HG03342 (cell line): ENCODE measurements around the gene TMED9.
A peak's percentile ranks its signal among the peaks of the same experiment; 100 is the strongest.
"Not testable (repeated sequence)": the region's sequence is repeated elsewhere in the genome, so short reads cannot be mapped to it uniquely, and the experiment has no call there.

Source experiments
- ATAC-seq: cut with Tn5 transposase; IDR thresholded peaks from one replicate; pipeline ENCODE4 v1.9.1; 2021; ENCODE audit warnings: mild to moderate bottlenecking, moderate library complexity; ENCODE audit not compliant: unreplicated experiment

Gene TMED9

DNA sequence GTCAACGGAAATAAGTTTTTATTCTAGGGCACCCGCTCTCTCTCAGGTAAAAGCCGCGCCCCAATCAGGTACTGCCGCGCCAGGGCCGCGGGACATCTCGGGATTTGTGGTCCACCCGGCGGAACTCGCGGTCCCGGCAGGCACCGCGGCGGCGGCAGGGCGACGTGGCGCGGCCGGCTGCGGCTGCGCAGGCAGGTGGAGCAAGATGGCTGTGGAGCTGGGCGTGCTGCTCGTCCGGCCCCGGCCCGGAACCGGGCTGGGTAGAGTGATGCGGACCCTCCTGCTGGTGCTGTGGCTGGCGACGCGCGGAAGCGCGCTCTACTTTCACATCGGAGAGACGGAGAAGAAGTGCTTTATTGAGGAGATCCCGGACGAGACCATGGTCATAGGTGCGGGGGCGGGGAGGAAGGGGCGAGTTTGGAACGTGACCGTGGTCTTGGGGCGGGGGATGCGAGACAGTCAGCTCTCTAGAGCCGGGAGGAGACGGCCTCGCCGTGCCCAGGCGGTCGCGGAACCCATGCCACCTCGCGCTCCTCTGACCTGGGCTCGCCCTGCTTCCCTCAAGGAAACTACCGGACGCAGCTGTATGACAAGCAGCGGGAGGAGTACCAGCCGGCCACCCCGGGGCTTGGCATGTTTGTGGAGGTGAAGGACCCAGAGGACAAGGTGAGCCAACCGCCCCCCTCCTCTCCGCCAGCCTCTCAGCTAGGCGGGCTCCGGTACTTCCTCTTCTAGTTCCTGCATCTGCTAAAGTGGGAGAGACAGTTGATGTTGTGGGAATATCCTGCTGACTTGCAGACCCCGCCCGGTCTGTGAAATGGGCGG lies at the start of gene TMED9:
TSS of gene TMED9 (plus strand) at position 194 of the 825 bp plus-strand sequence. CDS start at position 206, 12 bp downstream.
- ATAC-seq, result peak; percentile 88

DNA sequence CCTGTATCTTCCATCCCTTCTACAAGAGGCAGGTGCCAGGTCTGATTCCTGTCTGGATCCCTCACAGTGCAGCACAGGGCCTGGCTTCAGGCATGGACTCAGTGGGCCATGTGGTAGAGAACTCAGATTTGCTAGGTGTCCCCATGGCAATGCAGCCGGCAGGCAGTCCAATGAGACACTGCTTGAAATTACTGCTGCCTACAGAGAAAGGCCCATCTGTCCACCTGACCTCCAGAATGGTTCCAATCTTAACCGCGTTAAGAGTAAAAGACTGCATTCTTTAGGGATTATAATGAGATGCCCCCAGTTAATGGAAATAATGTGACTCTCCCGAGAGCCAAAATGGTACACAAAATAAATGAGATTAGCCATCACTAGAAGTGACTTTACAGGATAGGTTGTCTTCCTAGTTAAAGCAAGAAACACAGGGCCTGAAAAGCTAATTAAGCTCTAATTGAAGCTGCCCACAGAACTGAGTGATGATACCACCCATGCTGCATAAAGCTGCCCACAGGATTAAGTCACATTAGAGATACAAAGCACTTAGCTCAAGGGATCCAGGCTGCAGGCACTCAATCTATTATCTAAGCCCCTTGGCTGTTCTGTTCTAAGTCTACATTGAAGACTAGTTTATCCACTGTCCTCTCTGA lies 49.1 kb upstream of the TMED9 start:
- no peak for ATAC-seq

GRCh38 chr5:177545487-177546257 lies 46.3 kb upstream of the TMED9 start:
- ATAC-seq, result no peak

DNA sequence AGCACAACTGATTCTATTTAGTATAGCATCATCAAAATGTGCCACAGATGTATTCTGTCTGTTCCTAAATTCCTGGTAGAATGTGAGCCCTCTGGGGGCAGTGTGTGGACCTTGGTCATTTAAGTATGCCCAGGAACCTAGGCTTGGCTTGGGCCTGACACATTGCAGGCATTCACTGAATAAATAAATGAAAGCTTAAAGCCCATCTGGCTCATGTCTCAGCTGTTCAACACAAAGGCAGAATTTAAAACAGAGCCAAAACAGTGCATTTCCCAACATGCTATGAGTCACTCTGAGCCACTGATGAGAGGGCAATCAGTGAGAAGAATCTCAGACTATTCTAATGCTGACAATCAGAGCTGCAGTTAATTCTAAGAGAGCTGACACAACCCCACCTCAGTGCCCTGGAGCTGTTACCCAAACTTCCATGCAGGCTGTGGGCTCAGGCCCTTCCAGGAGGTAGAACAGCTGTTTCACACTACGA lies 45.7 kb upstream of the TMED9 start:
- ATAC-seq, result no peak

GRCh38 chr5:177547736-177548135 lies 44.3 kb upstream of the TMED9 start:
- no peak for ATAC-seq

DNA sequence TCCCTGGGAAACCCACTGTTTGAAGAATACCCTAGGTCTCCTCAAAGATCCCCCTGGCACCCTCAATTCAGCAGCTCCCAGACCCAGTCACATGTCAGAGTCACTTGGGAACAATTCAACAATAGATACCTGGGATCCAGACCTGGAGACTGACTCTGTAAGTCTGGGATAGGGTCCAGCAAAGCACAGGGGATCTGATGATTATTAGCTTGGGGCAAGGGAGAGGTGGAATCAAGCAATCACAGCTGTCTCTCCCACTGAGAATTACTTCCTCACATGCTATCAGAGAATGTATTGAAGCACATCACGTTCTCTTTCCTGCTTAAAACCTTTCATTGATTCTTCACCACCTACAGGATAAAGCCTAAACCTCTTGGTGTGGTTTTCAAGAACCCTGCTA lies 43.5 kb upstream of the TMED9 start:
- ATAC-seq, result no peak

- ATAC-seq, result no peak
These were observed 41.9 kb upstream of the TMED9 start for GRCh38 chr5:177550122-177550521.

GRCh38 chr5:177552839-177553455 lies 39.1 kb upstream of the TMED9 start:
- no peak for ATAC-seq

DNA sequence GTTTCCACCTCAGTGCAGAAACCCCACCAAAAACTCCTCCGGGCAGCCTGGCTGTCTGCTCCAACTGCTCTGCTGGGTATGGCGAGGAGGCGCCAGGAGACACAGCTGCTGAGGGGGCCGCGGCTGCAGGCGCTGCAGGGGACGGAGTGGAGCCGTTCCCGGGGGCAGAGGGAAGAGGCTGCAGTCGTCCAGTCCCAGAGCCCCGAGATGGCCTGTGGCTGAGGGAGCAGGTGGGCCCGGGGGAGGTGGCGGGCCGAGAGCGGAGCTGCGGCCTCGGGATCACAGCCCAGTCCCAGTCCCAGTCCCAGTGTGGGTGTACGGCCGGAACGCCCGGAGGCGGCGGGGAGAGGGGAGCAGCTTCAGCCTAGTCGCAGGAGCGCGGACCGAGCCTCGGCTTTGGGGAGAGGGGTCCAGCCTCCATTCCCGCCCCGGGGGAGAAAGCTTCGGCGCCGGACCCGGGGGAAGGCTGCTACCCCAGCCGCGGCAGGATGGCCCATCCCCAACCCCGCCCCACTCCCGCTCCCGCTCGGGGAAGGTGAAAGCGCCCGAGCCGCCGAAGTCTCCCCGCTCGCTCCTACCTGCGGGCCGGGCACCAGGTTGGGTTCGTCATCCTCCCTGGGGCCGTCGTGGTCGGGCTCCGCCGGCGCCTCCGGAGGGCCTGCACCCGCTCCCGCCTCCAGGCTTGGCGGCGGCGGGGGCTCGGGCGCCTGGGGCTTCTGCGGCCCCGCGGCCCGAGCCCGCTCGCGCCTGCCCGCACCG lies 38.2 kb upstream of the TMED9 start:
- ATAC-seq, result peak; percentile 33

DNA sequence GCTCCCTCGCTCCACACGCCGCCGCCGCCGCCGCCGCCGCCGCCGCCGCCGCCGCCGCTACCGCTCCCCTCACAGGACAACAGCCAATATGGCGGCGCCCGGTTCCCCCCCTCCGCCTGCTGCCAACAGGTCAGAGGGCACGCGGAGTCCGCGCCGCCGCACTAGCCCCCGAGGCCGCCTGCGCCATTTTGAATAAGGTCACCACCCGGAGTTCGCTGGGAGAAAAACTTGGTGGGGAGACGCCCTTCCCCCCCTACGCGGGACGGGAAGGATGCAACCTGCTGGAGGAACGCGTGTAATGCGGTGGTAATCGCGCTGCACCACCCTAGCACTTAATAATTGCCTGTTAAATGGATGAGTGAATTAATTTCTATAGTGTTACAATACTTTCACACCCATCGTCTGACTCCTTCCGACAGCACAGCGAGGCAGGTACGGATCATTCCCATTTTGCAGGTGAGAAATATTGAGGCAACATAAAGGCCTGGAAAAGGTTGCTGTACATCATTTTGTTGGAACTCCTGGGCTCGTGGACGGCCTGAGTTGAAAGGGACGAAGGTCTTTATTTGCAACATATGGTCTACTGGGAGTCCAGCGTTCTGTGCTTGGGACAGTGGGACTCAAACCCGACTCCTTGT lies 37.4 kb upstream of the TMED9 start, which contains the start of gene FAM193B:
TSS of gene FAM193B (minus strand) at position 90 of the 638 bp plus-strand sequence. CDS start 105 bp downstream, outside the sequence.
- ATAC-seq, result peak; percentile 92

- ATAC-seq, result no peak
These were observed 36.8 kb upstream of the TMED9 start for GRCh38 chr5:177555228-177555627.

- ATAC-seq, result no peak
These were observed 36.3 kb upstream of the TMED9 start for GRCh38 chr5:177555665-177556064.

DNA sequence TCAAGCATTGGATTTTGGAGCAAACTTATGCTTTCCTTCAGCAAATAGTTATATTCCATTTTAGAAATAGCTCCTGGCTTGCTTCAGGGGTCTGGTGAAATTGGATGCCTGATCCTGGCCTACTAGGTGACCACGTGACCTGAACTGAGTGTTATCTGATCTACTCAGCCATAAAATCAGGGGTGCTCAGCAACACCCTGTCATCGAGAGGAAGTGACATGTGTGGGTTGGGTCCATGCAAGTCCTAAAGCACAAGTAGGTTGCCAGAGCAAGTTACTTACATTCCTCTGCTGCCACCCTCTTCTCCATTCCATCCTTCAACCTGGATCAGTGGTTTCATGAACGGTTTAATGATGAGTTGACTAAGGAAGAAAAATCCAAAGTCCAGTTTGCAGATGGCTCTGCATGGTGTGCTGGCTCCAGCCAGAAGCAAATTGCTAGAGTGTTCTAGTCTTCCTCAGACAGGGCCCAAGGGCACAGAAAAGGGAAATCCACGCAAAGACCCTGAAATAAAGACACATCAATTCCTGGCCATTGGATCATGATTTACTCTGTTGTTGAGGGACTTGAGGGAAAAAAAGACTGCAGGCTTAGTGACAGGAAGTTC lies 34.9 kb upstream of the TMED9 start:
- ATAC-seq, result no peak

- ATAC-seq, result no peak
These were observed 34.2 kb upstream of the TMED9 start for GRCh38 chr5:177557796-177558195.

GRCh38 chr5:177559446-177559941 lies 32.5 kb upstream of the TMED9 start:
- not testable (repeated sequence) for ATAC-seq

DNA sequence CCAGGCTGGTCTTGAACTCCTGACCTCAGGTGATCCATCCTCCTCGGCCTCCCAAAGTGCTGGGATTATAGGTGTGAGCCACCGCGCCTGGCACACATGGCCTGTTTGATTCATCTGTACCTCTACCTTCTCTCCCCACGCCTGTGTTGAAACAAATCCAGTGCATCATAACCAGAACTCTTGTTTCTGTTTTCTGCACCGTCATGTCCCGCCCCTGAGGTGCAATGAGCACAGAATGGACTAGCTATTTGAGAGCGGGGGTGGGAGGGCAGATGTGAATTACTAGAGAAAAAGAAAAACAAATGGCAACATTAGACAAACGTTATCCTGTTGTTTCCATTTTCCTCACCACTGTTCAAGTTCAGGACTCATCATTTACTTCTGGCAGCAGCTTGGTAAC lies 27.0 kb upstream of the TMED9 start:
- ATAC-seq, result no peak

- ATAC-seq, result no peak
These were observed 23.7 kb upstream of the TMED9 start for GRCh38 chr5:177568326-177568725.

- ATAC-seq, result no peak
These were observed 22.1 kb upstream of the TMED9 start for GRCh38 chr5:177569894-177570293.

GRCh38 chr5:177575488-177575887 lies 16.5 kb upstream of the TMED9 start:
- no peak for ATAC-seq
